Endodermal cell (in vitro differentiated cells): ENCODE data around the gene TAF1B. TPM values are rescaled to one million over a fixed set of nuclear protein-coding genes. Genes with fewer than 3 reads are reported as not detected.

Experiments used
- DNase-seq: peaks from one replicate; pipeline ENCODE4 v3.0.0-alpha.2; 2017
- H3K27ac ChIP-seq: 2 replicates; pipeline ENCODE4 v1.5.1; 2013; ENCODE audit warnings: mild to moderate bottlenecking, low read depth, low read length, moderate library complexity
- H3K27me3 ChIP-seq: 2 replicates; pipeline ENCODE4 v1.6.1; 2013; ENCODE audit warnings: mild to moderate bottlenecking, low read length, moderate library complexity; ENCODE audit not compliant: insufficient read depth, control insufficient read depth, poor library complexity, severe bottlenecking
- H3K36me3 ChIP-seq: 2 replicates; pipeline ENCODE4 v1.7.0; 2013; ENCODE audit warnings: mild to moderate bottlenecking, low read length, moderate library complexity; ENCODE audit not compliant: control insufficient read depth, insufficient read depth
- H3K4me1 ChIP-seq: one replicate; pipeline ENCODE4 v1.7.0; 2013; ENCODE audit warnings: low read length; ENCODE audit not compliant: control insufficient read depth, insufficient read depth
- H3K4me3 ChIP-seq: 2 replicates; pipeline ENCODE4 v1.5.1; 2013; ENCODE audit warnings: mild to moderate bottlenecking, low read length, moderate library complexity
- H3K9ac ChIP-seq: 2 replicates; pipeline ENCODE4 v1.6.1; 2013; ENCODE audit warnings: mild to moderate bottlenecking, low read length, moderate library complexity; ENCODE audit not compliant: poor library complexity, severe bottlenecking; ENCODE audit errors: extremely low read depth
- H3K9me3 ChIP-seq: 2 replicates; pipeline ENCODE4 v1.6.1; 2013; ENCODE audit warnings: mild to moderate bottlenecking, low read length, moderate library complexity; ENCODE audit not compliant: control insufficient read depth
- H3K27ac Mint-ChIP-seq: 2 replicates; pipeline ENCODE4 v1.8.0; 2020; ENCODE audit warnings: mixed read lengths
- H3K27me3 Mint-ChIP-seq: 2 replicates; pipeline ENCODE4 v1.8.0; 2021; ENCODE audit warnings: mild to moderate bottlenecking, mixed read lengths; ENCODE audit not compliant: insufficient read depth
- H3K36me3 Mint-ChIP-seq: 2 replicates; pipeline ENCODE4 v1.8.0; 2020; ENCODE audit warnings: low read depth, mixed read lengths
- H3K4me1 Mint-ChIP-seq: 2 replicates; pipeline ENCODE4 v1.8.0; 2020; ENCODE audit warnings: mixed read lengths
- H3K4me3 Mint-ChIP-seq: 2 replicates; pipeline ENCODE4 v1.8.0; 2020; ENCODE audit warnings: mild to moderate bottlenecking, moderate library complexity, mixed read lengths
- H3K9me3 Mint-ChIP-seq: 2 replicates; pipeline ENCODE4 v1.8.0; 2020; ENCODE audit warnings: mild to moderate bottlenecking, mixed read lengths
- WGBS, 2 experiments: methylation state at CpG; one replicate each; pipeline versions ENCODE4 v1.1.5 to v1.1.7; 2013; ENCODE audit warnings: missing lambda C conversion rate in 2 of 2, mixed read lengths in 1 of 2; ENCODE audit not compliant: insufficient coverage in 1 of 2, insufficient read length in 1 of 2; 5-methylcytosine and 5-hydroxymethylcytosine counted together
- total RNA-seq, 2 donors: library from RNA; stranded (reverse); fragmentation: NEBNext Ultra II Directional in 1 of 2; extraction: Animal tissue kit (Norgen Biotek cat#: 25700) in 1 of 2; gene quantifications; 2 replicates in 1 of 2; 3 replicates in 1 of 2; pipeline ENCODE4 v1.2.1, GENCODE V29; 2021
- TF ChIP-seq, protein P1 (sequence below): fragments of 200-600 bp; sonication (generic); conservative IDR thresholded peaks from 2 replicates; pipeline ENCODE4 v1.5.0; 2021; ENCODE audit warnings: antibody characterized with exemption, mild to moderate bottlenecking

The TAF1B gene
- total RNA-seq, 2 donors from 2014 or later, result 36.2 to 41.9 TPM

DNA sequence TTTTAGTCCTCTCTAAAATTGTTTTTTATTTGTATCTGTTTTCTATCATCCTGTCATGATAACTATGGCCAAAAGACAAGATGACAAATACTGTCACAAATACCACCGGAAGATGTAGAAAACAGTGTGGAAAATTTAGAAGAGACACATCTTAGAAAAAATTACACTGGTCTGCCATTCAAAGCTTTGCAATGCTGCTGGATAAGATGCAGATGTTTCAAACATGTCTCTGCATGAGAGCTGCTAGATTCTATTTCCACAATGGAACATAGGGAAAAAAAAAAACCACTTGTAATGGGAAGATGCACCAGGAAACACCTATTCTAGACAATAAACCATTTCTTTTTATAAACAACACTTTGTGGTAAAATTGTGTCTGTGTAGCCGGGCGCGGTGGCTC lies 5.8 kb upstream of the TAF1B start:
- no peaks in the 10 kb centered on the region for H3K4me1 Mint-ChIP-seq
- Histone ChIP-seq H3K9ac (no peak overlapping the region), H3K9me3 (no peaks in the 10 kb centered on the region), H3K4me1 (no peaks in the 10 kb centered on the region), H3K36me3 (no peaks in the 10 kb centered on the region), H3K4me3 (no peak overlapping the region), H3K27me3 (no peaks in the 10 kb centered on the region), H3K27ac (no peak overlapping the region)
- WGBS, 2 experiments, result 97 to 100% methylated on average over 3 to 4 of the region's 4 CpGs
- no peak for DNase-seq
- H3K27me3 Mint-ChIP-seq, result no peaks in the 10 kb centered on the region
- H3K27ac Mint-ChIP-seq, result no peak overlapping the region
- H3K36me3 Mint-ChIP-seq, result no peaks in the 10 kb centered on the region
- H3K9me3 Mint-ChIP-seq, result no peaks in the 10 kb centered on the region
- TF ChIP-seq, protein P1, sequence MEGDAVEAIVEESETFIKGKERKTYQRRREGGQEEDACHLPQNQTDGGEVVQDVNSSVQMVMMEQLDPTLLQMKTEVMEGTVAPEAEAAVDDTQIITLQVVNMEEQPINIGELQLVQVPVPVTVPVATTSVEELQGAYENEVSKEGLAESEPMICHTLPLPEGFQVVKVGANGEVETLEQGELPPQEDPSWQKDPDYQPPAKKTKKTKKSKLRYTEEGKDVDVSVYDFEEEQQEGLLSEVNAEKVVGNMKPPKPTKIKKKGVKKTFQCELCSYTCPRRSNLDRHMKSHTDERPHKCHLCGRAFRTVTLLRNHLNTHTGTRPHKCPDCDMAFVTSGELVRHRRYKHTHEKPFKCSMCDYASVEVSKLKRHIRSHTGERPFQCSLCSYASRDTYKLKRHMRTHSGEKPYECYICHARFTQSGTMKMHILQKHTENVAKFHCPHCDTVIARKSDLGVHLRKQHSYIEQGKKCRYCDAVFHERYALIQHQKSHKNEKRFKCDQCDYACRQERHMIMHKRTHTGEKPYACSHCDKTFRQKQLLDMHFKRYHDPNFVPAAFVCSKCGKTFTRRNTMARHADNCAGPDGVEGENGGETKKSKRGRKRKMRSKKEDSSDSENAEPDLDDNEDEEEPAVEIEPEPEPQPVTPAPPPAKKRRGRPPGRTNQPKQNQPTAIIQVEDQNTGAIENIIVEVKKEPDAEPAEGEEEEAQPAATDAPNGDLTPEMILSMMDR, result no peak
- no peak overlapping the region for H3K4me3 Mint-ChIP-seq

DNA sequence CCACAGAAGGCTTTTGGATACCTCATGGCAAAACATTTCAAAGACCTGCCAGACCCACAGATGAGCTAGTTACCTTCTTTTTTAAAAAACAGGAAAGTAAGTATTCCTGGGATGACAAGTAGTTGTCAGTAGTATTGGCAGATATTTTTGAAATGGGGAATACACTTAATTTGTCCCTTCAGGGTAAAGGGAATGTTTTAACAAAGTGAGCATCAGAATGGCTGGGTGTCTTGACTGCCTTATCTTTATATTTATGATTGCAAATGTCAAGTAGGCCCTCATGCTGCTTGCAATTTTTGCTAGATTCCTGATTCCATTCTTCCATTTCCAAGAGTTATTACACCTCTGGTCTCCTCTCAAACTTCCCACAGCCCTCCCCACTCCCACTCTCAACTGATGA lies 4.9 kb upstream of the TAF1B start:
- H3K36me3 ChIP-seq, result no peaks in the 10 kb centered on the region
- TF ChIP-seq, protein P1, result no peak
- no peak overlapping the region for H3K4me3 ChIP-seq
- H3K36me3 Mint-ChIP-seq, result no peaks in the 10 kb centered on the region
- H3K4me3 Mint-ChIP-seq, result no peak overlapping the region
- no peak overlapping the region for H3K9ac ChIP-seq
- H3K9me3 Mint-ChIP-seq, result no peaks in the 10 kb centered on the region
- H3K4me1 ChIP-seq, result no peaks in the 10 kb centered on the region
- no peaks in the 10 kb centered on the region for H3K9me3 ChIP-seq
- H3K27me3 ChIP-seq, result no peaks in the 10 kb centered on the region
- no peaks in the 10 kb centered on the region for H3K27me3 Mint-ChIP-seq
- no peak overlapping the region for H3K27ac ChIP-seq
- H3K27ac Mint-ChIP-seq, result no peak overlapping the region
- DNase-seq, result no peak
- no peaks in the 10 kb centered on the region for H3K4me1 Mint-ChIP-seq

DNA sequence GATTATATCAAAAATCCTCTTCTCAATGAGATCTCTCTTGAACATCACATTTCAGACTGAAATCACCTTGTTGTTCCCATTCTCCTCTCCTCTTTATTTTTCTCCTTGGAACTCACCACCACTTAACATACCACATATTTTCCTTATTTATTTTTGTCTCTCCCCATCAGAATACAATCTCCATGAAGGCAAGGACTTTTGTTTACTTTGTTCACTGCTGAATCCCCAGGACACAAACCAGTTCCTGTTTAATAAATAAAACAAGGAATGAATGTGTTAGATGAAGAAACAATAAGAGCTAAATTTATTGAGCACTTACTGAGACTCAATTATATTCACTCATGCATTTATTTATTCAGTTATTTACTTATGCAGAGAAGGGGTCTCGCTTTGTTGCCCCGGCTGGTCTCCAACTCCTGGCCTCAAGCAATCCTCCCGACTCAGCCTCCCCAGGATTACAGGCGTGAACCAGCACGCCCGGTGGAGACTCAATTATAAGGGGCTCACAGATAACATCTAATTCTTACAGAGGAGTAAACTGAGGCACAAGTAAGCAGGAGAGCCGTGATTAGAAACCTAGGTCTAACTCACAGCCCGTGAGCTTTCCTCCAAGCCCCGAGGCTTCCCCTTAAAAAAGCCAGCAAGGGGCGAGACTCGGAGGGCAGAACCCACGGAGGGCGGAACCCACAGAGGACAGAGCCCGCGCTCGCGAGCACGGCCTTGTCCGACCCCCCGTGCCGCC lies 616 bp upstream of the TAF1B start:
- Histone ChIP-seq H3K4me1 (peaks cover 4% of the 10 kb centered on the region), H3K27ac (no peak overlapping the region), H3K27me3 (no peaks in the 10 kb centered on the region), H3K9ac (peak overlapping the region; percentile 73), H3K36me3 (peaks cover 27% of the 10 kb centered on the region), H3K4me3 (peak overlapping the region; percentile 92), H3K9me3 (no peaks in the 10 kb centered on the region)
- Mint-ChIP-seq H3K4me1 (peaks cover 10% of the 10 kb centered on the region), H3K27ac (peak overlapping the region; percentile 90), H3K27me3 (no peaks in the 10 kb centered on the region), H3K9me3 (no peaks in the 10 kb centered on the region), H3K4me3 (peak overlapping the region; percentile 89), H3K36me3 (peaks cover 26% of the 10 kb centered on the region)
- TF ChIP-seq, protein P1, result no peak
- DNase-seq, result no peak
- WGBS, 2 experiments, result 13 to 31% methylated on average over 15 to 21 of the region's 21 CpGs
